ENCODE data around the gene RPS16.

- TF ChIP-seq FOXO1 (CRISPR knock-in tag; IDR thresholded peaks at IDR 0.05) (no peak), ATF2 (CRISPR knock-in tag; IDR thresholded peaks at IDR 0.05) (no peak), POLR2AphosphoS5 (IDR thresholded peaks at IDR 0.05; ENCODE audit: low read depth, low read length) (no peak), PBX2 (CRISPR knock-in tag; IDR thresholded peaks at IDR 0.05) (no peak)
These were observed 9.6 kb downstream of the RPS16 start for GRCh38 chr19:39426170-39426569.

All from HepG2 (cell line).